ENCODE data around the gene CBARP. TPM values are rescaled to one million over a fixed set of nuclear protein-coding genes. Genes with fewer than 3 reads are reported as not detected.

Gene CBARP
- total and polyA plus RNA-seq, 9 of the 15 experiments (the other 6 are each of a cell fraction or from before 2014, with no cell fraction given) = 0.03 to 8.9 (median 1.2) TPM; not detected in 1

DNA sequence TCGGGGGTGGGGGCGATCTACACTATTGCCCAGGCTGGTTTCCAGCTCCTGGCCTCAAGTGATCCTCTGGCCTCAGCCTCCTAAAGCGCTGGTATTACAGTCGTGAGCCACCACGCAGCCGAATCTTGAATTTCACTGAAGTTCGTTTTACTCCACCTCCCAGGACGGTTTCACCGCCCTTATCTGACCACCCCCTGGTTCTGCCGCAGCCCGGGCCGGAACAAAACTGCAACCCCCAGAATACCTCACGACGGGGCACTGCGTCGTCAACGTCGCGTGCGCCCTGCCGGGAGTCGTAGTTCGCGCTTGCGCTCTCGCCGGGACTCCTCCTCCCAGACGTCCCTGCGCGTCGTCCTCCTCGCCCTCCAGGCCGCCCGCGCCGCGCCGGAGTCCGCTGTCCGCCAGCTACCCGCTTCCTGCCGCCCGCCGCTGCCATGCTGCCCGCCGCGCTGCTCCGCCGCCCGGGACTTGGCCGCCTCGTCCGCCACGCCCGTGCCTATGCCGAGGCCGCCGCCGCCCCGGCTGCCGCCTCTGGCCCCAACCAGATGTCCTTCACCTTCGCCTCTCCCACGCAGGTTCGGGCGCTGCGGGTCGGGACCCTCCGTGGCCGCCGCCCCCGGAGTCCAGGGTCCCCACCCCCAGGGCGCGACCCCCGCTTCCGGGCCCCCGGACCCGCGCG, 3.8 kb upstream of the CBARP start, which contains the start of gene ATP5F1D (continued):
- TF ChIP-seq, protein P1, sequence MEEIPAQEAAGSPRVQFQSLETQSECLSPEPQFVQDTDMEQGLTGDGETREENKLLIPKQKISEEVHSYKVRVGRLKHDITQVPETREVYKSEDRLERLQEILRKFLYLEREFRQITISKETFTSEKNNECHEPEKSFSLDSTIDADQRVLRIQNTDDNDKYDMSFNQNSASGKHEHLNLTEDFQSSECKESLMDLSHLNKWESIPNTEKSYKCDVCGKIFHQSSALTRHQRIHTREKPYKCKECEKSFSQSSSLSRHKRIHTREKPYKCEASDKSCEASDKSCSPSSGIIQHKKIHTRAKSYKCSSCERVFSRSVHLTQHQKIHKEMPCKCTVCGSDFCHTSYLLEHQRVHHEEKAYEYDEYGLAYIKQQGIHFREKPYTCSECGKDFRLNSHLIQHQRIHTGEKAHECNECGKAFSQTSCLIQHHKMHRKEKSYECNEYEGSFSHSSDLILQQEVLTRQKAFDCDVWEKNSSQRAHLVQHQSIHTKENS (CRISPR knock-in tag; IDR thresholded peaks at IDR 0.05) = no peak
- TF ChIP-seq BCOR (IDR thresholded peaks at IDR 0.05) (no peak), GTF2A2 (tag; IDR thresholded peaks at IDR 0.05) (no peak), ZNF239 (CRISPR knock-in tag; IDR thresholded peaks at IDR 0.05) (no peak), SIN3A (IDR thresholded peaks at IDR 0.05; ENCODE audit: borderline replicate concordance in 2 of 2, control insufficient read depth in 1 of 2, low read depth in 2 of 2, low read length in 2 of 2) (peak in 1 of 2 experiments; percentile 64; a peak in 1 of 4 replicates), ZNF143 (CRISPR knock-in tag; IDR thresholded peaks at IDR 0.05) (peak; percentile 93), CTBP1 (IDR thresholded peaks at IDR 0.05; ENCODE audit: borderline replicate concordance) (peak; percentile 80; the same call in 1 of the 2 replicates), YY1 (IDR thresholded peaks at IDR 0.05; ENCODE audit: borderline replicate concordance in 1 of 3, control insufficient read depth in 1 of 3, extremely low read depth in 1 of 3, insufficient read depth in 3 of 3, insufficient read length in 1 of 3, insufficient replicate concordance in 2 of 3, low read depth in 1 of 3, low read length in 2 of 3) (peak in 2 of 3 experiments; percentile 58 to 61), ZFPM2 (CRISPR knock-in tag; IDR thresholded peaks at IDR 0.05) (no peak), BHLHE40 (IDR thresholded peaks at IDR 0.05; ENCODE audit: low read length) (peak; percentile 75), GABPB1 (CRISPR knock-in tag; IDR thresholded peaks at IDR 0.05) (peak; percentile 71), ATF7 (IDR thresholded peaks at IDR 0.05) (peak; percentile 85), TAL1 (IDR thresholded peaks at IDR 0.05) (no peak), ZNF780A (CRISPR knock-in tag; IDR thresholded peaks at IDR 0.05) (no peak), ZNF134 (CRISPR knock-in tag; conservative IDR thresholded peaks at IDR 0.05) (no peak), MBD2 (IDR thresholded peaks at IDR 0.05; ENCODE audit: borderline replicate concordance, low read depth) (peak; percentile 93), NR3C1 (CRISPR knock-in tag; IDR thresholded peaks at IDR 0.05) (no peak), SAFB (IDR thresholded peaks at IDR 0.05; ENCODE audit: borderline replicate concordance, low read depth, low read length) (no peak), EZH2 (IDR thresholded peaks at IDR 0.05; ENCODE audit: borderline replicate concordance, low read depth, low read length) (no peak)
- TF ChIP-seq, protein P2, sequence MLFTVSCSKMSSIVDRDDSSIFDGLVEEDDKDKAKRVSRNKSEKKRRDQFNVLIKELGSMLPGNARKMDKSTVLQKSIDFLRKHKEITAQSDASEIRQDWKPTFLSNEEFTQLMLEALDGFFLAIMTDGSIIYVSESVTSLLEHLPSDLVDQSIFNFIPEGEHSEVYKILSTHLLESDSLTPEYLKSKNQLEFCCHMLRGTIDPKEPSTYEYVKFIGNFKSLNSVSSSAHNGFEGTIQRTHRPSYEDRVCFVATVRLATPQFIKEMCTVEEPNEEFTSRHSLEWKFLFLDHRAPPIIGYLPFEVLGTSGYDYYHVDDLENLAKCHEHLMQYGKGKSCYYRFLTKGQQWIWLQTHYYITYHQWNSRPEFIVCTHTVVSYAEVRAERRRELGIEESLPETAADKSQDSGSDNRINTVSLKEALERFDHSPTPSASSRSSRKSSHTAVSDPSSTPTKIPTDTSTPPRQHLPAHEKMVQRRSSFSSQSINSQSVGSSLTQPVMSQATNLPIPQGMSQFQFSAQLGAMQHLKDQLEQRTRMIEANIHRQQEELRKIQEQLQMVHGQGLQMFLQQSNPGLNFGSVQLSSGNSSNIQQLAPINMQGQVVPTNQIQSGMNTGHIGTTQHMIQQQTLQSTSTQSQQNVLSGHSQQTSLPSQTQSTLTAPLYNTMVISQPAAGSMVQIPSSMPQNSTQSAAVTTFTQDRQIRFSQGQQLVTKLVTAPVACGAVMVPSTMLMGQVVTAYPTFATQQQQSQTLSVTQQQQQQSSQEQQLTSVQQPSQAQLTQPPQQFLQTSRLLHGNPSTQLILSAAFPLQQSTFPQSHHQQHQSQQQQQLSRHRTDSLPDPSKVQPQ (CRISPR knock-in tag; IDR thresholded peaks at IDR 0.05; ENCODE audit: borderline replicate concordance) = no peak
- TF ChIP-seq, protein P3, sequence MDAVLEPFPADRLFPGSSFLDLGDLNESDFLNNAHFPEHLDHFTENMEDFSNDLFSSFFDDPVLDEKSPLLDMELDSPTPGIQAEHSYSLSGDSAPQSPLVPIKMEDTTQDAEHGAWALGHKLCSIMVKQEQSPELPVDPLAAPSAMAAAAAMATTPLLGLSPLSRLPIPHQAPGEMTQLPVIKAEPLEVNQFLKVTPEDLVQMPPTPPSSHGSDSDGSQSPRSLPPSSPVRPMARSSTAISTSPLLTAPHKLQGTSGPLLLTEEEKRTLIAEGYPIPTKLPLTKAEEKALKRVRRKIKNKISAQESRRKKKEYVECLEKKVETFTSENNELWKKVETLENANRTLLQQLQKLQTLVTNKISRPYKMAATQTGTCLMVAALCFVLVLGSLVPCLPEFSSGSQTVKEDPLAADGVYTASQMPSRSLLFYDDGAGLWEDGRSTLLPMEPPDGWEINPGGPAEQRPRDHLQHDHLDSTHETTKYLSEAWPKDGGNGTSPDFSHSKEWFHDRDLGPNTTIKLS (IDR thresholded peaks at IDR 0.05; ENCODE audit: borderline replicate concordance, low read depth) = peak; percentile 90
- TF ChIP-seq, protein P4, sequence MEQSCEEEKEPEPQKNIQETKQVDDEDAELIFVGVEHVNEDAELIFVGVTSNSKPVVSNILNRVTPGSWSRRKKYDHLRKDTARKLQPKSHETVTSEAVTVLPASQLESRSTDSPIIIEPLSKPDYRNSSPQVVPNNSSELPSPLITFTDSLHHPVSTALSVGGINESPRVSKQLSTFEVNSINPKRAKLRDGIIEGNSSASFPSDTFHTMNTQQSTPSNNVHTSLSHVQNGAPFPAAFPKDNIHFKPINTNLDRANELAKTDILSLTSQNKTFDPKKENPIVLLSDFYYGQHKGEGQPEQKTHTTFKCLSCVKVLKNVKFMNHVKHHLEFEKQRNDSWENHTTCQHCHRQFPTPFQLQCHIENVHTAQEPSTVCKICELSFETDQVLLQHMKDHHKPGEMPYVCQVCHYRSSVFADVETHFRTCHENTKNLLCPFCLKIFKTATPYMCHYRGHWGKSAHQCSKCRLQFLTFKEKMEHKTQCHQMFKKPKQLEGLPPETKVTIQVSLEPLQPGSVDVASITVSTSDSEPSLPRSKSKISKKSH (CRISPR knock-in tag; IDR thresholded peaks at IDR 0.05) = no peak

All from K562 (cell line).